HEK293 (cell line): Measurements from ENCODE around the gene PRSS12.
A peak's percentile ranks its signal among the peaks of the same experiment; 100 is the strongest.

ENCODE experiments used
- FEZF1 ChIP-seq: fragments of 450-650 bp; formaldehyde crosslinking; IDR thresholded peaks from 2 replicates; pipeline ENCODE4 v1.5.1; 2016; ENCODE audit warnings: missing biosample characterization, missing genetic modification characterization
- GFI1B ChIP-seq: fragments of 450-650 bp; formaldehyde crosslinking; IDR thresholded peaks from 2 replicates; pipeline ENCODE4 v1.5.1; 2016; ENCODE audit warnings: missing biosample characterization, missing genetic modification characterization
- GLI2 ChIP-seq: fragments of 450-650 bp; formaldehyde crosslinking; IDR thresholded peaks from 2 replicates; pipeline ENCODE4; 2017; ENCODE audit warnings: missing biosample characterization, missing genetic modification characterization, low read depth, borderline replicate concordance
- IKZF3 ChIP-seq: fragments of 450-650 bp; IDR thresholded peaks from 2 replicates; pipeline ENCODE4 v1.5.0; 2018; ENCODE audit warnings: missing biosample characterization, mild to moderate bottlenecking, missing genetic modification characterization, moderate library complexity
- KLF10 ChIP-seq: fragments of 450-650 bp; IDR thresholded peaks from 2 replicates; pipeline ENCODE4 v1.5.1; 2018; ENCODE audit warnings: missing biosample characterization, mild to moderate bottlenecking, missing genetic modification characterization
- KLF16 ChIP-seq: fragments of 450-650 bp; formaldehyde crosslinking; IDR thresholded peaks from 2 replicates; pipeline ENCODE4 v1.5.1; 2017; ENCODE audit warnings: missing biosample characterization, missing genetic modification characterization
- ZNF335 ChIP-seq: fragments of 450-650 bp; formaldehyde crosslinking; conservative IDR thresholded peaks from 2 replicates; pipeline ENCODE4 v1.5.1; 2016; ENCODE audit warnings: missing biosample characterization, missing genetic modification characterization
- ZNF394 ChIP-seq: fragments of 450-650 bp; formaldehyde crosslinking; IDR thresholded peaks from 2 replicates; pipeline ENCODE4 v1.5.1; 2016; ENCODE audit warnings: missing biosample characterization, missing genetic modification characterization, mild to moderate bottlenecking, moderate library complexity, borderline replicate concordance
- ZNF501 ChIP-seq: fragments of 450-650 bp; formaldehyde crosslinking; IDR thresholded peaks from 2 replicates; pipeline ENCODE4 v1.5.1; 2016; ENCODE audit warnings: missing biosample characterization, missing genetic modification characterization
- ZNF521 ChIP-seq: fragments of 450-650 bp; formaldehyde crosslinking; IDR thresholded peaks from 2 replicates; pipeline ENCODE4 v1.5.1; 2017; ENCODE audit warnings: missing biosample characterization, mild to moderate bottlenecking, missing genetic modification characterization
- ZNF610 ChIP-seq: fragments of 450-650 bp; formaldehyde crosslinking; IDR thresholded peaks from 2 replicates; pipeline ENCODE4 v1.5.1; 2016; ENCODE audit warnings: missing biosample characterization, missing genetic modification characterization, borderline replicate concordance
- ZNF629 ChIP-seq: fragments of 450-650 bp; formaldehyde crosslinking; IDR thresholded peaks from 2 replicates; pipeline ENCODE4 v1.5.1; 2017; ENCODE audit warnings: missing biosample characterization, missing genetic modification characterization
- ZNF654 ChIP-seq: fragments of 450-650 bp; formaldehyde crosslinking; IDR thresholded peaks from 2 replicates; pipeline ENCODE4 v1.5.1; 2016; ENCODE audit warnings: low read depth, missing biosample characterization, missing genetic modification characterization
- ZNF664 ChIP-seq: fragments of 450-650 bp; formaldehyde crosslinking; IDR thresholded peaks from 2 replicates; pipeline ENCODE4 v1.5.1; 2016; ENCODE audit warnings: missing biosample characterization, missing genetic modification characterization
- ZNF792 ChIP-seq: fragments of 450-650 bp; formaldehyde crosslinking; IDR thresholded peaks from 2 replicates; pipeline ENCODE4 v1.5.1; 2016; ENCODE audit warnings: missing biosample characterization, missing genetic modification characterization
- ZXDB ChIP-seq: fragments of 450-650 bp; formaldehyde crosslinking; IDR thresholded peaks from 2 replicates; pipeline ENCODE4 v1.5.1; 2016; ENCODE audit warnings: missing biosample characterization, missing genetic modification characterization
- TF ChIP-seq, protein P1 (sequence below): fragments of 450-650 bp; formaldehyde crosslinking; IDR thresholded peaks from 2 replicates; pipeline ENCODE4 v1.5.1; 2016; ENCODE audit warnings: missing biosample characterization, missing genetic modification characterization
- TF ChIP-seq, protein P2 (sequence below): fragments of 450-650 bp; formaldehyde crosslinking; IDR thresholded peaks from 2 replicates; pipeline ENCODE4 v1.5.1; 2016; ENCODE audit warnings: missing biosample characterization, missing genetic modification characterization
- TF ChIP-seq, protein P3 (sequence below): fragments of 450-650 bp; formaldehyde crosslinking; IDR thresholded peaks from 2 replicates; pipeline ENCODE4 v1.5.1; 2016; ENCODE audit warnings: missing biosample characterization, missing genetic modification characterization
- TF ChIP-seq, protein P4 (sequence below): fragments of 450-650 bp; formaldehyde crosslinking; IDR thresholded peaks from 2 replicates; pipeline ENCODE4 v1.5.1; 2016; ENCODE audit warnings: missing biosample characterization, missing genetic modification characterization, borderline replicate concordance
- TF ChIP-seq, protein P5 (sequence below): fragments of 450-650 bp; formaldehyde crosslinking; IDR thresholded peaks from 2 replicates; pipeline ENCODE4 v1.5.1; 2017; ENCODE audit warnings: missing biosample characterization, missing genetic modification characterization
- TF ChIP-seq, protein P6 (sequence below): fragments of 450-650 bp; formaldehyde crosslinking; IDR thresholded peaks from 2 replicates; pipeline ENCODE4 v1.5.1; 2017; ENCODE audit warnings: missing biosample characterization, mild to moderate bottlenecking, missing genetic modification characterization, moderate library complexity
- TF ChIP-seq, protein P7 (sequence below): fragments of 450-650 bp; formaldehyde crosslinking; IDR thresholded peaks from 2 replicates; pipeline ENCODE4 v1.5.1; 2016; ENCODE audit warnings: missing biosample characterization, missing genetic modification characterization

PRSS12 gene

DNA sequence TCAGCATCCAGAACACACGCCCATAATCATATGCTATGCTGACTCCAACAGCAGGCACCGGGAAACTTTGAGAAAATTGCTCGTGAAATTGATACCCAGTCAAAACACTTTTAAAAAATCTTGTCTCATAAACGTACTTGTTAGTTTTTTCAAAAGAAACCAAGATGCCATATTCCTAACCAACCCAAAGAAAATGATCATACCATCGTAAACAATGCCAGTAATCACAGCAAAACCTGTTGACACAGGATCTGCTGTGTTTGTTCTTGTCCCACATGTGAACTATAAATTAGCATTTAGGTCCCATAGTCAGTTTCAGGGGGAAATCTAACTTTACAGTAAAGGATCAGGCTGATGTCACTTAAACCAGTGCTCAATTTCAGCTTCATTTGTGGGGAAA is 23.0 kb downstream of the PRSS12 start (continued):
- TF ChIP-seq, protein P1, sequence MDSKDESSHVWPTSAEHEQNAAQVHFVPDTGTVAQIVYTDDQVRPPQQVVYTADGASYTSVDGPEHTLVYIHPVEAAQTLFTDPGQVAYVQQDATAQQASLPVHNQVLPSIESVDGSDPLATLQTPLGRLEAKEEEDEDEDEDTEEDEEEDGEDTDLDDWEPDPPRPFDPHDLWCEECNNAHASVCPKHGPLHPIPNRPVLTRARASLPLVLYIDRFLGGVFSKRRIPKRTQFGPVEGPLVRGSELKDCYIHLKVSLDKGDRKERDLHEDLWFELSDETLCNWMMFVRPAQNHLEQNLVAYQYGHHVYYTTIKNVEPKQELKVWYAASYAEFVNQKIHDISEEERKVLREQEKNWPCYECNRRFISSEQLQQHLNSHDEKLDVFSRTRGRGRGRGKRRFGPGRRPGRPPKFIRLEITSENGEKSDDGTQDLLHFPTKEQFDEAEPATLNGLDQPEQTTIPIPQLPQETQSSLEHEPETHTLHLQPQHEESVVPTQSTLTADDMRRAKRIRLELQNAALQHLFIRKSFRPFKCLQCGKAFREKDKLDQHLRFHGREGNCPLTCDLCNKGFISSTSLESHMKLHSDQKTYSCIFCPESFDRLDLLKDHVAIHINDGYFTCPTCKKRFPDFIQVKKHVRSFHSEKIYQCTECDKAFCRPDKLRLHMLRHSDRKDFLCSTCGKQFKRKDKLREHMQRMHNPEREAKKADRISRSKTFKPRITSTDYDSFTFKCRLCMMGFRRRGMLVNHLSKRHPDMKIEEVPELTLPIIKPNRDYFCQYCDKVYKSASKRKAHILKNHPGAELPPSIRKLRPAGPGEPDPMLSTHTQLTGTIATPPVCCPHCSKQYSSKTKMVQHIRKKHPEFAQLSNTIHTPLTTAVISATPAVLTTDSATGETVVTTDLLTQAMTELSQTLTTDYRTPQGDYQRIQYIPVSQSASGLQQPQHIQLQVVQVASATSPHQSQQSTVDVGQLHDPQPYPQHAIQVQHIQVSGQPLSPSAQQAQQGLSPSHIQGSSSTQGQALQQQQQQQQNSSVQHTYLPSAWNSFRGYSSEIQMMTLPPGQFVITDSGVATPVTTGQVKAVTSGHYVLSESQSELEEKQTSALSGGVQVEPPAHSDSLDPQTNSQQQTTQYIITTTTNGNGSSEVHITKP (tag by site-specific recombination): peak; percentile 49; the same call in 1 of the 2 replicates
- TF ChIP-seq ZNF335 (0 out of 2 replicates have a peak, but pooled peaks have one; percentile 30), GLI2 (tag by site-specific recombination) (peak; percentile 81; the same call in 1 of the 2 replicates), IKZF3 (peak; percentile 82), ZNF792 (0 out of 2 replicates have a peak, but pooled peaks have one; percentile 40), ZNF501 (tag by site-specific recombination) (no peak), FEZF1 (tag by site-specific recombination) (peak; percentile 98), ZNF521 (tag by site-specific recombination) (no peak), GFI1B (tag by site-specific recombination) (peak; percentile 99), ZNF610 (no peak), KLF10 (tag by site-specific recombination) (peak; percentile 69), ZNF664 (tag by site-specific recombination) (peak; percentile 60; the same call in 1 of the 2 replicates), ZXDB (tag by site-specific recombination) (peak; percentile 75), ZNF654 (tag by site-specific recombination) (0 out of 2 replicates have a peak, but pooled peaks have one; percentile 24), ZNF394 (tag by site-specific recombination) (peak; percentile 51; the same call in 1 of the 2 replicates), KLF16 (tag by site-specific recombination) (no peak), ZNF629 (tag by site-specific recombination) (peak; percentile 81)
- TF ChIP-seq, protein P2, sequence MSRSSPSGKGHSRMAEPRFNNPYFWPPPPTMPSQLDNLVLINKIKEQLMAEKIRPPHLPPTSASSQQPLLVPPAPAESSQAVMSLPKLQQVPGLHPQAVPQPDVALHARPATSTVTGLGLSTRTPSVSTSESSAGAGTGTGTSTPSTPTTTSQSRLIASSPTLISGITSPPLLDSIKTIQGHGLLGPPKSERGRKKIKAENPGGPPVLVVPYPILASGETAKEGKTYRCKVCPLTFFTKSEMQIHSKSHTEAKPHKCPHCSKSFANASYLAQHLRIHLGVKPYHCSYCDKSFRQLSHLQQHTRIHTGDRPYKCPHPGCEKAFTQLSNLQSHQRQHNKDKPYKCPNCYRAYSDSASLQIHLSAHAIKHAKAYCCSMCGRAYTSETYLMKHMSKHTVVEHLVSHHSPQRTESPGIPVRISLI: peak; percentile 60; the same call in 1 of the 2 replicates
- TF ChIP-seq, protein P3, sequence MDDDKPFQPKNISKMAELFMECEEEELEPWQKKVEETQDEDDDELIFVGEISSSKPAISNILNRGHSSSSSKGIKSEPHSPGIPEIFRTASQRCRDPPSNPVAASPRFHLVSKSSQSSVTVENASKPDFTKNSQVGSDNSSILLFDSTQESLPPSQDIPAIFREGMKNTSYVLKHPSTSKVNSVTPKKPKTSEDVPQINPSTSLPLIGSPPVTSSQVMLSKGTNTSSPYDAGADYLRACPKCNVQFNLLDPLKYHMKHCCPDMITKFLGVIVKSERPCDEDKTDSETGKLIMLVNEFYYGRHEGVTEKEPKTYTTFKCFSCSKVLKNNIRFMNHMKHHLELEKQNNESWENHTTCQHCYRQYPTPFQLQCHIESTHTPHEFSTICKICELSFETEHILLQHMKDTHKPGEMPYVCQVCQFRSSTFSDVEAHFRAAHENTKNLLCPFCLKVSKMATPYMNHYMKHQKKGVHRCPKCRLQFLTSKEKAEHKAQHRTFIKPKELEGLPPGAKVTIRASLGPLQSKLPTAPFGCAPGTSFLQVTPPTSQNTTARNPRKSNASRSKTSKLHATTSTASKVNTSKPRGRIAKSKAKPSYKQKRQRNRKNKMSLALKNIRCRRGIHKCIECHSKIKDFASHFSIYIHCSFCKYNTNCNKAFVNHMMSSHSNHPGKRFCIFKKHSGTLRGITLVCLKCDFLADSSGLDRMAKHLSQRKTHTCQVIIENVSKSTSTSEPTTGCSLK (tag by site-specific recombination): no peak
- TF ChIP-seq, protein P4, sequence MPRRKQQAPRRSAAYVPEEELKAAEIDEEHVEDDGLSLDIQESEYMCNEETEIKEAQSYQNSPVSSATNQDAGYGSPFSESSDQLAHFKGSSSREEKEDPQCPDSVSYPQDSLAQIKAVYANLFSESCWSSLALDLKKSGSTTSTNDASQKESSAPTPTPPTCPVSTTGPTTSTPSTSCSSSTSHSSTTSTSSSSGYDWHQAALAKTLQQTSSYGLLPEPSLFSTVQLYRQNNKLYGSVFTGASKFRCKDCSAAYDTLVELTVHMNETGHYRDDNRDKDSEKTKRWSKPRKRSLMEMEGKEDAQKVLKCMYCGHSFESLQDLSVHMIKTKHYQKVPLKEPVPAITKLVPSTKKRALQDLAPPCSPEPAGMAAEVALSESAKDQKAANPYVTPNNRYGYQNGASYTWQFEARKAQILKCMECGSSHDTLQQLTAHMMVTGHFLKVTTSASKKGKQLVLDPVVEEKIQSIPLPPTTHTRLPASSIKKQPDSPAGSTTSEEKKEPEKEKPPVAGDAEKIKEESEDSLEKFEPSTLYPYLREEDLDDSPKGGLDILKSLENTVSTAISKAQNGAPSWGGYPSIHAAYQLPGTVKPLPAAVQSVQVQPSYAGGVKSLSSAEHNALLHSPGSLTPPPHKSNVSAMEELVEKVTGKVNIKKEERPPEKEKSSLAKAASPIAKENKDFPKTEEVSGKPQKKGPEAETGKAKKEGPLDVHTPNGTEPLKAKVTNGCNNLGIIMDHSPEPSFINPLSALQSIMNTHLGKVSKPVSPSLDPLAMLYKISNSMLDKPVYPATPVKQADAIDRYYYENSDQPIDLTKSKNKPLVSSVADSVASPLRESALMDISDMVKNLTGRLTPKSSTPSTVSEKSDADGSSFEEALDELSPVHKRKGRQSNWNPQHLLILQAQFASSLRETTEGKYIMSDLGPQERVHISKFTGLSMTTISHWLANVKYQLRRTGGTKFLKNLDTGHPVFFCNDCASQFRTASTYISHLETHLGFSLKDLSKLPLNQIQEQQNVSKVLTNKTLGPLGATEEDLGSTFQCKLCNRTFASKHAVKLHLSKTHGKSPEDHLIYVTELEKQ (tag by site-specific recombination): no peak
- TF ChIP-seq, protein P5, sequence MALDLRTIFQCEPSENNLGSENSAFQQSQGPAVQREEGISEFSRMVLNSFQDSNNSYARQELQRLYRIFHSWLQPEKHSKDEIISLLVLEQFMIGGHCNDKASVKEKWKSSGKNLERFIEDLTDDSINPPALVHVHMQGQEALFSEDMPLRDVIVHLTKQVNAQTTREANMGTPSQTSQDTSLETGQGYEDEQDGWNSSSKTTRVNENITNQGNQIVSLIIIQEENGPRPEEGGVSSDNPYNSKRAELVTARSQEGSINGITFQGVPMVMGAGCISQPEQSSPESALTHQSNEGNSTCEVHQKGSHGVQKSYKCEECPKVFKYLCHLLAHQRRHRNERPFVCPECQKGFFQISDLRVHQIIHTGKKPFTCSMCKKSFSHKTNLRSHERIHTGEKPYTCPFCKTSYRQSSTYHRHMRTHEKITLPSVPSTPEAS: 0 out of 2 replicates have a peak, but pooled peaks have one; percentile 18
- TF ChIP-seq, protein P6, sequence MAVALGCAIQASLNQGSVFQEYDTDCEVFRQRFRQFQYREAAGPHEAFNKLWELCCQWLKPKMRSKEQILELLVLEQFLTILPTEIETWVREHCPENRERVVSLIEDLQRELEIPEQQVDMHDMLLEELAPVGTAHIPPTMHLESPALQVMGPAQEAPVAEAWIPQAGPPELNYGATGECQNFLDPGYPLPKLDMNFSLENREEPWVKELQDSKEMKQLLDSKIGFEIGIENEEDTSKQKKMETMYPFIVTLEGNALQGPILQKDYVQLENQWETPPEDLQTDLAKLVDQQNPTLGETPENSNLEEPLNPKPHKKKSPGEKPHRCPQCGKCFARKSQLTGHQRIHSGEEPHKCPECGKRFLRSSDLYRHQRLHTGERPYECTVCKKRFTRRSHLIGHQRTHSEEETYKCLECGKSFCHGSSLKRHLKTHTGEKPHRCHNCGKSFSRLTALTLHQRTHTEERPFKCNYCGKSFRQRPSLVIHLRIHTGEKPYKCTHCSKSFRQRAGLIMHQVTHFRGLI (tag by site-specific recombination): peak; percentile 44; the same call in 1 of the 2 replicates
- TF ChIP-seq, protein P7, sequence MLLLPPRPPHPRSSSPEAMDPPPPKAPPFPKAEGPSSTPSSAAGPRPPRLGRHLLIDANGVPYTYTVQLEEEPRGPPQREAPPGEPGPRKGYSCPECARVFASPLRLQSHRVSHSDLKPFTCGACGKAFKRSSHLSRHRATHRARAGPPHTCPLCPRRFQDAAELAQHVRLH (tag by site-specific recombination): peak; percentile 90
